A549 (cell line): Measurements from ENCODE around the gene MB21D2. TPM values are rescaled to one million over a fixed set of nuclear protein-coding genes. Genes with fewer than 3 reads are reported as not detected.

Source experiments
- ATAC-seq, 2 experiments: fragments of 200-7000 bp in 1 of 2; fragments of >200 bp in 1 of 2; cut with Nextera tagmentation in 1 of 2; cut with Tn5 transposase in 1 of 2; 3 replicates each; pipeline versions ENCODE4 v1.8.0 to v1.9.1; 2018 to 2020; ENCODE audit warnings: mild to moderate bottlenecking in 1 of 2, moderate library complexity in 1 of 2
- CTCF ChIA-PET: fragments of 300-600 bp; sonication (Branson Sonifier 250); formaldehyde crosslinking; extraction: SDS; loops from one replicate; lab custom pipeline; 2021; ENCODE audit warnings: antibody characterized with exemption, inconsistent platforms; lab: Yijun Ruan, JAX
- POLR2A ChIA-PET: fragments of 350-600 bp; formaldehyde crosslinking; extraction: SDS; loops from one replicate; lab custom pipeline; 2021; ENCODE audit warnings: antibody characterized with exemption, inconsistent platforms; lab: Yijun Ruan, JAX
- DNase-seq, 2 experiments: peaks; one replicate each; pipeline versions ENCODE4 v3.0.0 to v3.0.0-alpha.2; 2011 to 2016; ENCODE audit warnings: low read depth in 1 of 2, low spot score in 1 of 2
- FAIRE-seq: peaks from 2 replicates; lab custom pipeline; 2011; peaks lifted over from hg19 to GRCh38; lab: Jason Lieb, UNC
- H3K27ac ChIP-seq, 2 experiments: fragments of >200 bp; sonication (Bioruptor Twin); formaldehyde crosslinking; 3 replicates each; pipeline ENCODE4 v1.5.1; 2016 to 2017
- H3K4me1 ChIP-seq: fragments of >200 bp; sonication (Bioruptor Twin); formaldehyde crosslinking; 3 replicates; pipeline ENCODE4 v1.6.1; 2016
- H3K4me2 ChIP-seq: fragments of >200 bp; sonication (Bioruptor Twin); formaldehyde crosslinking; 3 replicates; pipeline ENCODE4 v1.6.1; 2016
- H3K4me3 ChIP-seq: fragments of >200 bp; sonication (Bioruptor Twin); formaldehyde crosslinking; 3 replicates; pipeline ENCODE4 v1.5.1; 2016
- H3K9me3 ChIP-seq: fragments of >200 bp; sonication (Bioruptor Twin); formaldehyde crosslinking; 3 replicates; pipeline ENCODE4 v1.6.1; 2016
- GATA3 ChIP-seq: IDR thresholded peaks from 2 replicates; pipeline ENCODE4 v1.6.1; 2012; ENCODE audit warnings: borderline replicate concordance
- HOXB13 ChIP-seq: fragments of 250-450 bp; sonication (Bioruptor Pico); IDR thresholded peaks from 2 replicates; pipeline ENCODE4 v1.5.0; 2020; ENCODE audit warnings: low read depth, mild to moderate bottlenecking, moderate library complexity
- HOXB5 ChIP-seq: fragments of 250-450 bp; sonication (Bioruptor Pico); IDR thresholded peaks from 2 replicates; pipeline ENCODE4 v1.5.0; 2020; ENCODE audit warnings: mild to moderate bottlenecking, moderate library complexity
- JUNB ChIP-seq: fragments of >200 bp; sonication (Bioruptor Twin); formaldehyde crosslinking; IDR thresholded peaks from 2 replicates; pipeline ENCODE4 v1.6.1; 2016
- NPAS2 ChIP-seq: fragments of 250-450 bp; sonication (Bioruptor Pico); IDR thresholded peaks from 2 replicates; pipeline ENCODE4 v1.8.0; 2022; ENCODE audit warnings: mild to moderate bottlenecking, moderate library complexity, borderline replicate concordance
- RAD21 ChIP-seq, 2 experiments: fragments of >200 bp in 1 of 2; sonication (Bioruptor Twin) in 1 of 2; formaldehyde crosslinking in 1 of 2; IDR thresholded peaks in 1 of 2; conservative IDR thresholded peaks in 1 of 2; 2 replicates in 1 of 2; 3 replicates in 1 of 2; pipeline ENCODE4 v1.6.1; 2012 to 2018; ENCODE audit warnings: inconsistent platforms in 1 of 2
- RFX5 ChIP-seq: fragments of 450-650 bp; IDR thresholded peaks from 2 replicates; pipeline ENCODE4 v1.7.1; 2014; ENCODE audit warnings: antibody characterized with exemption, mild to moderate bottlenecking, moderate library complexity
- SMC3 ChIP-seq: fragments of >200 bp; sonication (Bioruptor Twin); formaldehyde crosslinking; IDR thresholded peaks from 3 replicates; pipeline ENCODE4 v1.6.1; 2018; ENCODE audit warnings: inconsistent platforms
- ZNF302 ChIP-seq: fragments of 250-450 bp; sonication (Bioruptor Pico); IDR thresholded peaks from 2 replicates; pipeline ENCODE4 v1.9.0; 2021; ENCODE audit warnings: inconsistent platforms, mild to moderate bottlenecking, moderate library complexity
- ZSCAN20 ChIP-seq: fragments of 250-450 bp; sonication (Bioruptor Pico); IDR thresholded peaks from 2 replicates; pipeline ENCODE4 v1.8.0; 2022; ENCODE audit warnings: mild to moderate bottlenecking, moderate library complexity
- WGBS: methylation state at CpG from one replicate; pipeline ENCODE4 v1.1.6; 2017; ENCODE audit errors: missing lambda C conversion rate; 5-methylcytosine and 5-hydroxymethylcytosine counted together
- polyA plus RNA-seq, 4 experiments: library from polyadenylated mRNA; depleted of rRNA in 3 of 4; stranded (reverse); fragments of >200 nt; fragmentation: RNase III in 1 of 4; extraction: RNeasy Plus Mini Kit Qiagen cat#74134 plus additional on column Dnase treatment in 1 of 4; gene quantifications; 2 replicates in 3 of 4; 3 replicates in 1 of 4; pipeline ENCODE4 v1.2.3, GENCODE V29; 2011 to 2017
- TF ChIP-seq, protein P1 (sequence below): fragments of 250-450 bp; sonication (Bioruptor Pico); IDR thresholded peaks from 2 replicates; pipeline ENCODE4 v1.5.0; 2021; ENCODE audit warnings: mild to moderate bottlenecking, moderate library complexity, borderline replicate concordance
- TF ChIP-seq, protein P2 (sequence below): fragments of 250-450 bp; sonication (Bioruptor Pico); IDR thresholded peaks from 2 replicates; pipeline ENCODE4 v1.5.0; 2020; ENCODE audit warnings: low read depth, mild to moderate bottlenecking, moderate library complexity
- TF ChIP-seq, protein P3 (sequence below): fragments of >200 bp; sonication (Bioruptor Twin); formaldehyde crosslinking; IDR thresholded peaks from 3 replicates; pipeline ENCODE4 v1.5.1; 2016
- TF ChIP-seq, protein P4 (sequence below): fragments of 200-600 bp; sonication (generic); IDR thresholded peaks from 2 replicates; pipeline ENCODE4 v1.6.1; 2016; ENCODE audit warnings: antibody characterized with exemption, mild to moderate bottlenecking, moderate library complexity

The MB21D2 gene
- polyA plus RNA-seq, 2 of the 4 experiments (the other 2 are of a cell fraction) = 4.8 to 7.5 TPM

DNA sequence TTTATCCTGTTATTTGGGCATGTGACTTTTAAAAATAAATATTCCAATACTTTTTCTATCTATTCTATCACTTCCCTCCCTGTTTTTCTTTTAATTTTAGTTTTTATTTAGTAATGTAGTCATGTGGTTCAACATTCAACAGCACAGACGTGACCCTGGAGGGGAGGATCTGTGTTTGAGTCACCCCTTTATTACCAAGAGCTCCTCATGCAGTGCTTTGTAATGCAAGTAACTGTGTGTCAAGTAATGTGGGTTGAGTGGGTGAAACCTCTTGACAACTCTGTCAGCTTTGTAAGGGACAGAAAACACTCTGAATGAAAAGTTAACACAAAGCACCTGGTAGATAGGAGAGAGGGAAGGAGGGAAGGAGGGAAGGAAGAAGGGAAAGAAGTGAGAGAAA, 100.6 kb downstream of the MB21D2 start (continued):
- TF ChIP-seq, protein P1, sequence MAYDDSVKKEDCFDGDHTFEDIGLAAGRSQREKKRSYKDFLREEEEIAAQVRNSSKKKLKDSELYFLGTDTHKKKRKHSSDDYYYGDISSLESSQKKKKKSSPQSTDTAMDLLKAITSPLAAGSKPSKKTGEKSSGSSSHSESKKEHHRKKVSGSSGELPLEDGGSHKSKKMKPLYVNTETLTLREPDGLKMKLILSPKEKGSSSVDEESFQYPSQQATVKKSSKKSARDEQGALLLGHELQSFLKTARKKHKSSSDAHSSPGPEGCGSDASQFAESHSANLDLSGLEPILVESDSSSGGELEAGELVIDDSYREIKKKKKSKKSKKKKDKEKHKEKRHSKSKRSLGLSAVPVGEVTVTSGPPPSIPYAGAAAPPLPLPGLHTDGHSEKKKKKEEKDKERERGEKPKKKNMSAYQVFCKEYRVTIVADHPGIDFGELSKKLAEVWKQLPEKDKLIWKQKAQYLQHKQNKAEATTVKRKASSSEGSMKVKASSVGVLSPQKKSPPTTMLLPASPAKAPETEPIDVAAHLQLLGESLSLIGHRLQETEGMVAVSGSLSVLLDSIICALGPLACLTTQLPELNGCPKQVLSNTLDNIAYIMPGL (CRISPR knock-in tag) = no peak
- TF ChIP-seq HOXB13 (CRISPR knock-in tag) (no peak), GATA3 (no peak)

DNA sequence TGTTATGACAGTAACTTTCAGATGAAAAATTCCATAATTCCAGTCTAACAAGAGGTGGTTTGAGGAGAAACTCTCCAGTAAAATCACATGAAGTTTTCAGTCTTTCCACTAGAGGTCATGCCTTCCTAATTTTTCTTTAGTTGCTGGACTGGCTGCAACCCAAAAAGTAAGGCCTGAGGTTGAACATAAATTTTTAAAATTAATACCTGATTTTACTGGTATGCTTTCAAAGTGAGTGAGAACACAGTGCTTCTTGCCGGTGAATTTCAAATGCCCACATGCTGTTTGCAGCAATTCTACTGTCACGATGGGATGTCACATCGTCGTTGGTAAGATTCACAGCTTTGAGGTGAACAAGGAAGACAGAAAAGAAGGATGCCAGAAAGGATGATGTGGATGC, 101.3 kb downstream of the MB21D2 start:
- ATAC-seq (no peak), FAIRE-seq (no peak), DNase-seq (peak; percentile 13 to 48)
- H3K4me3 ChIP-seq = no peak overlapping the region
- peaks cover 52% of the 10 kb centered on the region for H3K4me1 ChIP-seq
- H3K4me2 ChIP-seq = peak overlapping the region; percentile 27; the same call in 2 of the 3 replicates
- ChIA-PET POLR2A (no interaction called here), CTCF (interaction anchor here (0.5 to 9.8 kb wide), 34 partner anchors 9 to 756 kb away, joined by 3 to 237 read pairs (median 4); partner anchors contain the start of gene MB21D2)
- no peaks in the 10 kb centered on the region for H3K9me3 ChIP-seq
- TF ChIP-seq, protein P2, sequence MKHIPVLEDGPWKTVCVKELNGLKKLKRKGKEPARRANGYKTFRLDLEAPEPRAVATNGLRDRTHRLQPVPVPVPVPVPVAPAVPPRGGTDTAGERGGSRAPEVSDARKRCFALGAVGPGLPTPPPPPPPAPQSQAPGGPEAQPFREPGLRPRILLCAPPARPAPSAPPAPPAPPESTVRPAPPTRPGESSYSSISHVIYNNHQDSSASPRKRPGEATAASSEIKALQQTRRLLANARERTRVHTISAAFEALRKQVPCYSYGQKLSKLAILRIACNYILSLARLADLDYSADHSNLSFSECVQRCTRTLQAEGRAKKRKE (CRISPR knock-in tag) = no peak
- TF ChIP-seq, protein P3, sequence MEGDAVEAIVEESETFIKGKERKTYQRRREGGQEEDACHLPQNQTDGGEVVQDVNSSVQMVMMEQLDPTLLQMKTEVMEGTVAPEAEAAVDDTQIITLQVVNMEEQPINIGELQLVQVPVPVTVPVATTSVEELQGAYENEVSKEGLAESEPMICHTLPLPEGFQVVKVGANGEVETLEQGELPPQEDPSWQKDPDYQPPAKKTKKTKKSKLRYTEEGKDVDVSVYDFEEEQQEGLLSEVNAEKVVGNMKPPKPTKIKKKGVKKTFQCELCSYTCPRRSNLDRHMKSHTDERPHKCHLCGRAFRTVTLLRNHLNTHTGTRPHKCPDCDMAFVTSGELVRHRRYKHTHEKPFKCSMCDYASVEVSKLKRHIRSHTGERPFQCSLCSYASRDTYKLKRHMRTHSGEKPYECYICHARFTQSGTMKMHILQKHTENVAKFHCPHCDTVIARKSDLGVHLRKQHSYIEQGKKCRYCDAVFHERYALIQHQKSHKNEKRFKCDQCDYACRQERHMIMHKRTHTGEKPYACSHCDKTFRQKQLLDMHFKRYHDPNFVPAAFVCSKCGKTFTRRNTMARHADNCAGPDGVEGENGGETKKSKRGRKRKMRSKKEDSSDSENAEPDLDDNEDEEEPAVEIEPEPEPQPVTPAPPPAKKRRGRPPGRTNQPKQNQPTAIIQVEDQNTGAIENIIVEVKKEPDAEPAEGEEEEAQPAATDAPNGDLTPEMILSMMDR = peak; percentile 79
- TF ChIP-seq SMC3 (peak; percentile 90), RAD21 (conservative IDR thresholded peaks at IDR 0.05 in 1 of 2, IDR thresholded peaks at IDR 0.05 in 1 of 2) (peak; percentile 88 to 89)
- TF ChIP-seq, all 56 proteins: peak for 3
- H3K27ac ChIP-seq = peak overlapping the region; percentile 48 to 61; a peak in 4 of 6 replicates
- WGBS = 72% methylated on average over 4 of the region's 4 CpGs

DNA sequence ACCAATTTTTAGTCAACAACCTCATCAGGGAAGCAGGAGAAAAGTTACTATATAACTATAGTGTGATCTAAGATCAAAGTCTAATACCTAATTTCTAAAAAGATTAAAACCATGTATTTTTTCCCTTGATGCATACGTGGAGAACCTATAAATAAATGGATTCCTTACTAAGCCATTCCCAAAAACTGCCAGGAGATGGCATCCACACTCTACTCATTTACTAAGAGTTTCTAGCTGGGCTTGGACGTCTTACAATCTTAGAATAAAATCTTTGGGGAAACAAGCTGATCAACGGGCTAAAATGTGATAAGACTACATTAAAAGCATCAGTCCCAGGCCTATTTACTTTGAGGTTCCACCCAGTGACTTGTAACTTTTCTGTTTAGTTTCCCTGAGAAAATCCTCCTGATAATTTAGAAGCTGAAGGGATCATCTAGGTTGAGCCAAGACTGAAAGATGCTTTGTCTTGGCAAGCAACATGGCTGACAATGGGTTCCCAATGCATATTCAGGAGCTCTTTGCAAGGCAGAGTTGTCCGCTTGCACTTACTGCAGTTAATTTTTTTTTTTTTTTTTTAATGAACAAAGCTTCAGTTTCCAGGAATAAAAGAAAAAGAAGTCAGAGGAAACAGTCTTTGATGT, 104.8 kb downstream of the MB21D2 start:
- no peak for FAIRE-seq
- no peak for TF ChIP-seq NPAS2 (CRISPR knock-in tag)
- TF ChIP-seq ZNF302 (CRISPR knock-in tag) = no peak
- no peak for TF ChIP-seq JUNB
- no peak for TF ChIP-seq HOXB5 (CRISPR knock-in tag)
- TF ChIP-seq, protein P4, sequence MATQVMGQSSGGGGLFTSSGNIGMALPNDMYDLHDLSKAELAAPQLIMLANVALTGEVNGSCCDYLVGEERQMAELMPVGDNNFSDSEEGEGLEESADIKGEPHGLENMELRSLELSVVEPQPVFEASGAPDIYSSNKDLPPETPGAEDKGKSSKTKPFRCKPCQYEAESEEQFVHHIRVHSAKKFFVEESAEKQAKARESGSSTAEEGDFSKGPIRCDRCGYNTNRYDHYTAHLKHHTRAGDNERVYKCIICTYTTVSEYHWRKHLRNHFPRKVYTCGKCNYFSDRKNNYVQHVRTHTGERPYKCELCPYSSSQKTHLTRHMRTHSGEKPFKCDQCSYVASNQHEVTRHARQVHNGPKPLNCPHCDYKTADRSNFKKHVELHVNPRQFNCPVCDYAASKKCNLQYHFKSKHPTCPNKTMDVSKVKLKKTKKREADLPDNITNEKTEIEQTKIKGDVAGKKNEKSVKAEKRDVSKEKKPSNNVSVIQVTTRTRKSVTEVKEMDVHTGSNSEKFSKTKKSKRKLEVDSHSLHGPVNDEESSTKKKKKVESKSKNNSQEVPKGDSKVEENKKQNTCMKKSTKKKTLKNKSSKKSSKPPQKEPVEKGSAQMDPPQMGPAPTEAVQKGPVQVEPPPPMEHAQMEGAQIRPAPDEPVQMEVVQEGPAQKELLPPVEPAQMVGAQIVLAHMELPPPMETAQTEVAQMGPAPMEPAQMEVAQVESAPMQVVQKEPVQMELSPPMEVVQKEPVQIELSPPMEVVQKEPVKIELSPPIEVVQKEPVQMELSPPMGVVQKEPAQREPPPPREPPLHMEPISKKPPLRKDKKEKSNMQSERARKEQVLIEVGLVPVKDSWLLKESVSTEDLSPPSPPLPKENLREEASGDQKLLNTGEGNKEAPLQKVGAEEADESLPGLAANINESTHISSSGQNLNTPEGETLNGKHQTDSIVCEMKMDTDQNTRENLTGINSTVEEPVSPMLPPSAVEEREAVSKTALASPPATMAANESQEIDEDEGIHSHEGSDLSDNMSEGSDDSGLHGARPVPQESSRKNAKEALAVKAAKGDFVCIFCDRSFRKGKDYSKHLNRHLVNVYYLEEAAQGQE = no peak
- TF ChIP-seq, protein P3 = peak; percentile 62
- TF ChIP-seq SMC3 = peak; percentile 46; the same call in 2 of the 3 replicates
- TF ChIP-seq RAD21 (conservative IDR thresholded peaks at IDR 0.05 in 1 of 2, IDR thresholded peaks at IDR 0.05 in 1 of 2) = peak; percentile 69 to 73
- no peak for TF ChIP-seq RFX5
- no peak for TF ChIP-seq ZSCAN20
- DNase-seq = peak in 1 of 2 experiments; percentile 61

More for the DNA sequence above, 104.8 kb downstream of the MB21D2 start:
- H3K4me2 ChIP-seq = no peak overlapping the region; the same call in 2 of the 3 replicates
- H3K4me3 ChIP-seq = no peak overlapping the region
- 11% methylated on average over 4 of the region's 4 CpGs for WGBS
- H3K27ac ChIP-seq = no peak overlapping the region
- H3K9me3 ChIP-seq = no peaks in the 10 kb centered on the region
- CTCF ChIA-PET = interaction anchor here (0.5 to 9.8 kb wide), 40 partner anchors 8 to 759 kb away, joined by 3 to 237 read pairs (median 4); partner anchors contain the start of gene MB21D2
- peaks cover 20% of the 10 kb centered on the region for H3K4me1 ChIP-seq
- ATAC-seq = peak; percentile 77 to 85; a peak in 3 of 6 replicates
- POLR2A ChIA-PET = no interaction called here
